ENCODE data around the gene GLB1L.

Gene GLB1L

GRCh38 chr2:219218732-219219701 lies 26.2 kb downstream of the GLB1L start, which contains the start of gene ABCB6:
Gene ABCB6, minus strand, starts transcription at chr2:219218958. Its CDS starts 285 bp downstream, at chr2:219218673.
- peak within 1 kb of the TSS; percentile 49 for H3K4me3 ChIP-seq (ENCODE audit: low read depth, low read length)
- in situ Hi-C loops (cut with HindIII; ENCODE audit: low sequenced_read_pairs) = no loop called here
- TF ChIP-seq CTCF (IDR thresholded peaks at IDR 0.05; ENCODE audit: low read depth, low read length, missing control alignments) = no peak
- peak; percentile 84 for DNase-seq (ENCODE audit: low read depth)

DNA sequence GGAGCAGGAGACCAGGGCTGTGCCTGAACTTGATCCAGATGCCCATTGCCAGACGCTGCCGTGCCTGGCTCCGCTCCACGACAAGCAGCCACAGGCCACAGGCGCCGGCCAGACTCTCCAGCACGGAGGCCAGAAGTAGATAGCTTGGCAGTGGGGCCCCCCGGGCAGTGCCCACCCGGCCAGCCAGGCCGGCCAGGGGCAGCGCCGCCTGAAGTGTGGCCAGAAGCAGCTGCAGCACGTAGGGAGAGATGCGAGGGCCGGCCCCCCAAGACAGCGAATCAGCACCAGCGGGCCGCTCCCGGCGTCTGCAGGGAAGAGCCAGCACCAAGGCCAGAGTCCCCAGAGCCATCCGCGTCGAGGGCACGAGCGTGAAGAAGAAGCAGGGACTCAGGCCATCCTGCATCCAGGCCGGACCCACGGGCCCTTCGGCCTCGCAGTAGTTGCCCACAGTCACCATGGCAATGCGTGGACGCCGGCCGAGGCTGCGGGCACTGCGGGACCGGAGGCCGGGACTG lies 27.0 kb downstream of the GLB1L start:
- peak overlapping the region; percentile 49 for H3K4me3 ChIP-seq (ENCODE audit: low read depth, low read length)
- DNase-seq (ENCODE audit: low read depth) = no peak
- TF ChIP-seq CTCF (IDR thresholded peaks at IDR 0.05; ENCODE audit: low read depth, low read length, missing control alignments) = no peak
- in situ Hi-C loops (cut with HindIII; ENCODE audit: low sequenced_read_pairs) = no loop called here

DNA sequence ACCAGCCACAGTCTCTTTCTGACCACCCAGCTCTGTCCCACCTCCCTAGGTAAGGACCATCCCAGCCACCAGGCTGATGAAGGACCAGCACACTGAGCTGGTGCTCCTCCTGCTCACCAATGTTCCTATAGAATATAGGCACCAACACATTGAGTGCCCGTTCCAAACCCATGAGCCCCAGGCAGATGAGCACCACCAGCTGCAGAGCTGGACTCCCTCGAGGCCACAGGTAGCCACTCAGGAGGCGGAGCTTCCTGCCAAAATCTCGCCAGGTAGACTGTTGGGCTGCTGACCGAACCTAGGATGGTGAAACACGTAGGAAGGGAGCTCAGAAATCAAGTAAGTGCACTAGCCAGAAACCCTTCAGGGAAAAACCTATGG lies 28.7 kb downstream of the GLB1L start:
- in situ Hi-C loops (cut with HindIII; ENCODE audit: low sequenced_read_pairs) = no loop called here
- no peak overlapping the region for H3K4me3 ChIP-seq (ENCODE audit: low read depth, low read length)

GRCh38 chr2:219215871-219216534 lies 29.2 kb downstream of the GLB1L start:
- TF ChIP-seq CTCF (IDR thresholded peaks at IDR 0.05; ENCODE audit: low read depth, low read length, missing control alignments) = no peak
- H3K4me3 ChIP-seq (ENCODE audit: low read depth, low read length) = no peak overlapping the region
- in situ Hi-C loops (cut with HindIII; ENCODE audit: low sequenced_read_pairs) = no loop called here
- no peak for DNase-seq (ENCODE audit: low read depth)

More for the DNA sequence above, 28.7 kb downstream of the GLB1L start:
- TF ChIP-seq CTCF (IDR thresholded peaks at IDR 0.05; ENCODE audit: low read depth, low read length, missing control alignments) = no peak
- DNase-seq (ENCODE audit: low read depth) = no peak

- TF ChIP-seq CTCF (IDR thresholded peaks at IDR 0.05; ENCODE audit: low read depth, low read length, missing control alignments) = no peak
- in situ Hi-C loops (cut with HindIII; ENCODE audit: low sequenced_read_pairs) = no loop called here
- no peak overlapping the region for H3K4me3 ChIP-seq (ENCODE audit: low read depth, low read length)
- no peak for DNase-seq (ENCODE audit: low read depth)
Measured at GRCh38 chr2:219214786-219215185, 30.5 kb downstream of the GLB1L start.

DNA sequence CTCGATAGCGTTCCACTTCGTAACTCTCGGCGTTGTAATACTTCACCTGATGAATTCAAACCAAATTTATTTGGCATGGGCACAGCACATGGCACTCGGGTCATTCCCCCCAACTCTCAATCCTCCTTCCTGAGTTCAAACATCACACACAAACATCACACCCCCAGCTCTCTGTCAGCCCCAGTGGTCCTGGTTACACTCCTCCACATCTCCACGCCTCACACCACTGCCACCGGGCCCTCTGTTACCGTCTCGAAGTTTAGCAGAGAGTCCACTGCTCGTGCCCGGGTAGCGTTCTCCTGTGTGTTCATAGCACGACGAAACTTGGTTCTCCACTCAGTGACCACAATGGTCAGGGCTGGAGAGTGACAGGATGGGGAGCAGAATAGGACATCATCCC lies 31.1 kb downstream of the GLB1L start:
- in situ Hi-C loops (cut with HindIII; ENCODE audit: low sequenced_read_pairs) = no loop called here
- no peak for DNase-seq (ENCODE audit: low read depth)
- H3K4me3 ChIP-seq (ENCODE audit: low read depth, low read length) = no peak overlapping the region
- TF ChIP-seq CTCF (IDR thresholded peaks at IDR 0.05; ENCODE audit: low read depth, low read length, missing control alignments) = no peak

All from astrocyte of the cerebellum (primary cell).